ENCODE data around the gene ERICH3.

- TF ChIP-seq, protein P1, sequence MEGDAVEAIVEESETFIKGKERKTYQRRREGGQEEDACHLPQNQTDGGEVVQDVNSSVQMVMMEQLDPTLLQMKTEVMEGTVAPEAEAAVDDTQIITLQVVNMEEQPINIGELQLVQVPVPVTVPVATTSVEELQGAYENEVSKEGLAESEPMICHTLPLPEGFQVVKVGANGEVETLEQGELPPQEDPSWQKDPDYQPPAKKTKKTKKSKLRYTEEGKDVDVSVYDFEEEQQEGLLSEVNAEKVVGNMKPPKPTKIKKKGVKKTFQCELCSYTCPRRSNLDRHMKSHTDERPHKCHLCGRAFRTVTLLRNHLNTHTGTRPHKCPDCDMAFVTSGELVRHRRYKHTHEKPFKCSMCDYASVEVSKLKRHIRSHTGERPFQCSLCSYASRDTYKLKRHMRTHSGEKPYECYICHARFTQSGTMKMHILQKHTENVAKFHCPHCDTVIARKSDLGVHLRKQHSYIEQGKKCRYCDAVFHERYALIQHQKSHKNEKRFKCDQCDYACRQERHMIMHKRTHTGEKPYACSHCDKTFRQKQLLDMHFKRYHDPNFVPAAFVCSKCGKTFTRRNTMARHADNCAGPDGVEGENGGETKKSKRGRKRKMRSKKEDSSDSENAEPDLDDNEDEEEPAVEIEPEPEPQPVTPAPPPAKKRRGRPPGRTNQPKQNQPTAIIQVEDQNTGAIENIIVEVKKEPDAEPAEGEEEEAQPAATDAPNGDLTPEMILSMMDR (IDR thresholded peaks at IDR 0.05; ENCODE audit: poor library complexity): no peak
- TF ChIP-seq EZH2phosphoT487 (IDR thresholded peaks at IDR 0.05; ENCODE audit: low read depth, severe bottlenecking, unreplicated experiment): no peak
These were observed 124.4 kb downstream of the ERICH3 start for GRCh38 chr1:74548961-74549750.
